ENCODE results near the gene SIGLEC6.

The SIGLEC6 gene

GRCh38 chr19:51473009-51473707 lies 58.3 kb downstream of the SIGLEC6 start:
- TF ChIP-seq ZFX (IDR thresholded peaks at IDR 0.05) (no peak), CTCF (conservative IDR thresholded peaks at IDR 0.05) (peak; percentile 94)
- H3K27ac ChIP-seq: no peak overlapping the region

GRCh38 chr19:51472607-51473006 lies 58.9 kb downstream of the SIGLEC6 start:
- H3K27ac ChIP-seq: no peak overlapping the region
- no peak for TF ChIP-seq CTCF (conservative IDR thresholded peaks at IDR 0.05)
- no peak for TF ChIP-seq ZFX (IDR thresholded peaks at IDR 0.05)

- H3K27ac ChIP-seq: no peak overlapping the region
- TF ChIP-seq CTCF (conservative IDR thresholded peaks at IDR 0.05) (no peak), ZFX (IDR thresholded peaks at IDR 0.05) (no peak)
Measured at GRCh38 chr19:51471527-51471926, 59.9 kb downstream of the SIGLEC6 start.

DNA sequence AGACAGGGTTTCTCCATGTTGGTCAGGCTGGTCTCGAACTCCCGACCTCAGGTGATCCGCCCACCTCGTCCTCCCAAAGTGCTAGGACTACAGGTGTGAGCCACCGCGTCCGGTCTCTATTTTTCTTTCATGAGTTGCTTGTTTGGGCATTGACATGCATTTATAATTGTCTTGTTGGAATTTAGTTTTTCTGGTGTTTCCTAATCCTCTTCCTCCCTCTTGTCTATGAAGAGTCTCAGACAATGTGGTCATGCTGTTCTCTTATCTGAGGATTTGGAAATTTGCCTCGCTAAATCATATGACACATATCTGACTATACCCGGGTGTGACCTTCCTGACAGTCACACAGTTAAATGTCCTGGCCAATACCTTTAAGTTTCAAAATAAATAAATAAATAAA lies 60.5 kb downstream of the SIGLEC6 start:
- no peak overlapping the region for H3K27ac ChIP-seq
- no peak for TF ChIP-seq ZFX (IDR thresholded peaks at IDR 0.05)
- no peak for TF ChIP-seq CTCF (conservative IDR thresholded peaks at IDR 0.05)

DNA sequence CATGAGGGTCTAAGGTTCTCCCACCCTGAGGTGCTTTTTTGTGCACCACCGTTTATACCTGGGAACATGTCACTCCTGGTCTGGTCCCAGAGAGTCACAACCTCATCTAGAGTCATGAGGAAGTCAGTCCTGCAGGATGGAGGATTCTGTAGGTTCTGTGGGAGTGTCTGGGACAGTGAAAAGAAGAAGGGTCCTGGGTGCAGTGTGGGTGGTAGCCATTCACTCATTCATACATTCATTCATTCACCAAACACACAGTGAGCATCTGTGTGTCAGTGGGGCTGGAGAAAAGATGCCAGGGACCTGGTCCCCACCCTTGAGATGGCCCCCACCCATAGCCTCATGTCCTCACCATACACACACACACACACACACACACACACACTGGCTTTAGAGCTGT lies 61.8 kb downstream of the SIGLEC6 start:
- no peak overlapping the region for H3K27ac ChIP-seq

DNA sequence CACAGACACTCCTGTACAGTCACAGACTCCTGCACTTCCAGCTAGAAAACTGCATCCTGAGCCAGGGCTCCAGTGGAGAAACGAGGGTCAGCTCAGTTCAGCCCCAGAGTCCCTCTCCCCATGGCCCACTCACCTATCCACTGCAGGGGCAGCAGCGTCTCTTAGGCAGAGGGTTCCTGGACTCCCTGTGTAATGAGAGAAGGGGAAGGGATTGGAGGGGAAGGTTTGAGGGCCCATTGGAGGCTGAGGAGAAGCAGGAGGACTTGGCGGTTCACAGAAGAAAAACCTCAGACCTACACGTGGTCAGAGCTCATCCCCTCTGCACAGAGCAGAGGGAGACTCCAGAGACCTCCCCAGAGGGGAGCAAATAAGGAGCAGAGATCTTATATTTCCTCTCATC lies 62.3 kb downstream of the SIGLEC6 start:
- H3K27ac ChIP-seq: no peak overlapping the region
- no peak for TF ChIP-seq CTCF (conservative IDR thresholded peaks at IDR 0.05)
- no peak for TF ChIP-seq ZFX (IDR thresholded peaks at IDR 0.05)

More for the DNA sequence above, 61.8 kb downstream of the SIGLEC6 start:
- no peak for TF ChIP-seq CTCF (conservative IDR thresholded peaks at IDR 0.05)
- no peak for TF ChIP-seq ZFX (IDR thresholded peaks at IDR 0.05)

DNA sequence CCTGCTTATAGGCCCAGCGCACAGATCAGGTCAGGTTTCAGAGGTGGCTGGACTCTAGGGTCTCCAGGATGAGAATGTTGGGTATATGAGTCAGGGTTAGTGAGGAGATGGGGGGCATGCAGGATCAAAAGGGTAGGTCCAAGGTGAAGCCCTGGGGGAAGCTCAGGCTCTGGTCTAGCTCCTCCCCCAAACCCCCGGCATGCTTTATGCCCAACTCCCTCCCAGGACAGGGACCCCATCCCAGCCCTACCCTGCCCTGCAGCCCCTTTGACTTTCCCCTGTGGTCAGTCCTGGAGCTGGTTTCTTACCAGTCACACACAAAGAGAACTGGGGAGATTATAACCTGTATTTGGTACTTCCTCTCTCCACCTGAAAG lies 62.9 kb downstream of the SIGLEC6 start:
- H3K27ac ChIP-seq: no peak overlapping the region
- TF ChIP-seq ZFX (IDR thresholded peaks at IDR 0.05): no peak

Measured in C4-2B (cell line).